Stimulated activated CD4-positive, alpha-beta T cell treated with anti-CD3 and anti-CD28 coated beads, Interleukin-15, amount 100 ng/mL, for 48 hours (primary cell): ENCODE results near the gene DPH5.
"Not testable (repeated sequence)": the region's sequence is repeated elsewhere in the genome, so short reads cannot be mapped to it uniquely, and the experiment has no call there.

ENCODE experiments used
- DNase-seq, 2 donors: peaks; one replicate each; pipeline ENCODE4 v3.0.0-alpha.2; 2020; ENCODE audit warnings: low read depth in 2 of 2

Gene DPH5

GRCh38 chr1:101032129-101032528 is 6.5 kb upstream of the DPH5 start:
- DNase-seq, result not testable (repeated sequence)

GRCh38 chr1:101030881-101031280 is 5.3 kb upstream of the DPH5 start:
- no peak for DNase-seq

GRCh38 chr1:101029184-101029583 is 3.6 kb upstream of the DPH5 start:
- no peak for DNase-seq

GRCh38 chr1:101028466-101028865 is 2.9 kb upstream of the DPH5 start:
- DNase-seq, result no peak

GRCh38 chr1:101027194-101027772 is 1.7 kb upstream of the DPH5 start:
- no peak for DNase-seq

GRCh38 chr1:101026430-101026788 is 825 bp upstream of the DPH5 start:
- DNase-seq, result no peak

- no peak for DNase-seq
Measured at GRCh38 chr1:101025283-101025656, 314 bp downstream of the DPH5 start.

GRCh38 chr1:101022294-101022693 is 3.3 kb downstream of the DPH5 start:
- no peak for DNase-seq

- no peak for DNase-seq
Measured at GRCh38 chr1:101017448-101017847, 8.1 kb downstream of the DPH5 start.

- DNase-seq, result no peak
Measured at GRCh38 chr1:101013776-101014175, 11.8 kb downstream of the DPH5 start.

- DNase-seq, result no peak
Measured at GRCh38 chr1:101008229-101008834, 17.3 kb downstream of the DPH5 start.

- DNase-seq, result no peak
Measured at GRCh38 chr1:101006553-101006952, 19.0 kb downstream of the DPH5 start.

- no peak for DNase-seq
Measured at GRCh38 chr1:101005871-101006270, 19.7 kb downstream of the DPH5 start.

GRCh38 chr1:101005183-101005582 is 20.4 kb downstream of the DPH5 start:
- DNase-seq, result no peak

GRCh38 chr1:101004670-101005069 is 20.9 kb downstream of the DPH5 start:
- DNase-seq, result no peak

GRCh38 chr1:101004061-101004460 is 21.5 kb downstream of the DPH5 start:
- DNase-seq, result no peak

GRCh38 chr1:101003012-101003650 is 22.5 kb downstream of the DPH5 start:
- no peak for DNase-seq

- DNase-seq, result no peak
Measured at GRCh38 chr1:101002551-101002950, 23.0 kb downstream of the DPH5 start.

GRCh38 chr1:101000131-101000873 is 25.3 kb downstream of the DPH5 start:
- no peak for DNase-seq

- no peak for DNase-seq
Measured at GRCh38 chr1:100998426-100998825, 27.2 kb downstream of the DPH5 start.

GRCh38 chr1:100995198-100995988 is 30.2 kb downstream of the DPH5 start:
- DNase-seq, result no peak
